AG04449 (cell line): Measurements from ENCODE around the gene KRT72.

Experiments
- CTCF ChIA-PET: fragments of 350-600 bp; formaldehyde crosslinking; extraction: SDS; loops from one replicate; lab custom pipeline; 2021; ENCODE audit warnings: antibody characterized with exemption; lab: Yijun Ruan, JAX
- POLR2A ChIA-PET: fragments of 400-600, 350-600 bp; formaldehyde crosslinking; extraction: SDS; loops from one replicate; lab custom pipeline; 2020; ENCODE audit warnings: antibody characterized with exemption, inconsistent platforms; lab: Yijun Ruan, JAX
- DNase-seq: peaks from one replicate; pipeline ENCODE4 v3.0.0-alpha.2; 2010; ENCODE audit warnings: low read depth, low spot score
- H3K4me3 ChIP-seq: 2 replicates; pipeline ENCODE4 v1.5.1; 2011; ENCODE audit warnings: low read depth, mild to moderate bottlenecking, control low read depth, low read length
- CTCF ChIP-seq: IDR thresholded peaks from one replicate; pipeline ENCODE4 v1.5.1; 2011; ENCODE audit warnings: mild to moderate bottlenecking, moderate library complexity, low read length, control low read depth, inconsistent platforms; ENCODE audit not compliant: insufficient read depth; ENCODE audit errors: missing control alignments

KRT72 gene

DNA sequence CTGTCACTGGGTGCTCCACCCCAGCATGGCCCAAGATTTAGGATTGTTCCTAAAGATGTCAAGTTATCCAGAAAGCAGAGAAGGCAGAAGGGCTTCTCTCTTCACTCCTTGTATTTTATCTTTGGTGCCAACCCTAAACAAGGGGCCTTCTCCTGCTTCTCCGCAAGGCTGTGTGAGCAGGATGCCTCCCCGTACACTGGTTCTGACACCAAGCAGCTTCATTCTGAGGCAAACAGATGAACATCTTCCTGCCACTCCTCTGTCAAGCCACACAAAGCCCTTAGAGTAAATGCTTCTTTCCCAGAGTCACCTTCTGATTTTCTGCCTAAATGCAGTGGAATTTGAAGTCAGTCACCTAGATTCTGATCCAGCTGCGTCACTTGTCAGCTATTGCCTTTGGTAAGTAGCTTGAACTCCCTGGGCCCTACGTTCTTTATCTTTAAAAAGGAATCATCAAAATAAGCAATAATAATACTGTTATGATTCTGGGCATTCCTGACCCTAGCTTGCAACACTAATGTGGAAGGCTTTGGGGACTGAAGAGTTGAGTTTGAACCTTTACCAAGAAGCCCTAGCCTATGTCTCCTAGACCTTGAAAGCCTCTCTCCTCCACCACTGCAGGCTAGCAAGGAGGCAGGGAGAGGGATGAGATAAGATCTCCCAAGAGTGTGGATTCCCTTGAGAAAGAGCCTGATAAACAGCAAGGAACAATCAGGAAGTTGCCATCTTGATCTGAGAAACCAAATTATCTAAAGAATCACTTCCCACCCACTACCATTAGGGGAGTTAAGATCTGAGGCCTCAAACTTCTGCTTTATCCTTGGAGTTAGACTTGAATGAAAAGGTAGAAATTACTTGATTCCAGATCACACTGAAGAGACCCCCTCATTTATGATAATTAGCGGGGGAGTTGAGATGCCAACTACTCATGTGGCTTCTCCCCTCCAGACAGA is 11.4 kb upstream of the KRT72 start:
- no peak overlapping the region for H3K4me3 ChIP-seq
- ChIA-PET CTCF (no interaction called here), POLR2A (no interaction called here)
- DNase-seq, result no peak
- no peak for TF ChIP-seq CTCF

DNA sequence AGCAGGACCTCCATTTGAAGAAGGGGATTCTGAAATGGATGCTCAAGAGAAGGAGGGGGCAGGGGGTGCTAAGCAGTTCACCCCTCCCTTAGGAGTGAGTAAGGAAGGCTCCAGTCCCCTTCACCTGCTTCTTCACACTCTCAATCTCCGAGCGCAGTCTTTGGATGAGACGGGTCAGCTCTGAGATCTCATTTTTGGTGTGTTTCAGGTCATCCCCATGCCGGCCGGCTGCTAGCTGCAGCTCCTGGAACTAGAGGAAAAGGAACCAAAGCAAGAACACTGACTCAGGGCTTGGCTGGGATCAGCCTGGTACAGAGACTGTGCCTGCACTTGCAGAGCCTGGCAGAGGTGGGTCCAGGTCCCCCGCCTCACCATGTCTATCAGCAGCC is 9.8 kb upstream of the KRT72 start:
- TF ChIP-seq CTCF, result no peak
- ChIA-PET POLR2A (no interaction called here), CTCF (interaction anchor here (0.8 to 1.4 kb wide), 3 partner anchors 16 to 255 kb away, joined by 3 to 5 read pairs (median 4); no protein-coding TSS in a partner anchor)
- no peak overlapping the region for H3K4me3 ChIP-seq
- no peak for DNase-seq

DNA sequence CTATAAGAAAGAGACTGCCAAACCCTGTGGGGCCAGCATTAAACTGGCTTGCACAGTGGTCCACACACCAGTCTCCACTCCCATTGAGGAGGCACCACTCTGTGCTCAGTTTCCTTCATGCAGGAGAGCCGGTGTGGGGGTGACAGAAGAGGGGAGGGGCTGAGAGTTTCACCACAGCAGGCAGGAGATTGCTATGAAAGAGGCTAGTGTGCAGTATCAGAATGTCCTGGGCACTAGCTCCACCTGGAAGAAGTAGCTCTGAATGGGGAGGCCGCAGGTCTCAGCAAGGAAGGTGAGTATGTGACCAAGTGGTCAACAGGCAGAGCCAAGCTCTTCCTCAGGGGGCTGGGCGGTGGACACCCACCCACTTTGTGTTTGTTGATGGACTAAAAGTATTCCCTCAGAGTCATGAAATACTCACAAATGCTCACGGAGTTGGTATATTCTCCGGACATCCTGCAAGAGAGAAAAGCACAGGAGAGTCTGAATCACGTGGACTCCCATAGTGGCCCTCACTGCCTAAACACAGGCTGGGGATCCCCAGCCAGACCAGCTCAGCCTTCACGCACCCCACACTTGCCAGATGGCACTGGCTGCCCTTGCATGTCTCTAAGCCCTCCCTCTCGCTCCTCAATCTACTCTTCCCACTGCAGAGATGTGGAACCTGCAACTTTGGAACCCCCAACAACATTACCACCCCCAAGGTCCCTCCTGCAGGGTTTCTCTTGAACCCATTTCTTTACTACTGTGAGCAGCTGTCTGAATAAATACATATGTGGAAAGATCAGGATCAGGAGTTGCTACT is 7.8 kb upstream of the KRT72 start:
- ChIA-PET CTCF (interaction anchor here (0.7 to 1.5 kb wide), 3 partner anchors 25 to 262 kb away, joined by 3 to 4 read pairs (median 3); no protein-coding TSS in a partner anchor), POLR2A (no interaction called here)
- DNase-seq, result no peak
- H3K4me3 ChIP-seq, result no peak overlapping the region
- no peak for TF ChIP-seq CTCF

GRCh38 chr12:52608161-52608560 is 6.9 kb upstream of the KRT72 start:
- TF ChIP-seq CTCF, result no peak
- ChIA-PET POLR2A (no interaction called here), CTCF (interaction anchor here (0.7 to 1.5 kb wide), 3 partner anchors 24 to 262 kb away, joined by 3 to 4 read pairs (median 3); no protein-coding TSS in a partner anchor)
- no peak for DNase-seq
- no peak overlapping the region for H3K4me3 ChIP-seq

GRCh38 chr12:52607314-52607713 is 6.1 kb upstream of the KRT72 start:
- DNase-seq, result no peak
- ChIA-PET POLR2A (no interaction called here), CTCF (interaction anchor here (1.5 kb wide), 1 partner anchor 24 kb away, joined by 4 read pairs; no protein-coding TSS in a partner anchor)

More at GRCh38 chr12:52607314-52607713, 6.1 kb upstream of the KRT72 start:
- TF ChIP-seq CTCF, result no peak
- H3K4me3 ChIP-seq, result no peak overlapping the region
